ENCODE data around the gene ATP2C1.
"Not testable (repeated sequence)": the region's sequence is repeated elsewhere in the genome, so short reads cannot be mapped to it uniquely, and the experiment has no call there.

The ATP2C1 gene

GRCh38 chr3:130941793-130942192 is 47.9 kb downstream of the ATP2C1 start:
- no peak for DNase-seq

GRCh38 chr3:130946882-130947281 is 53.0 kb downstream of the ATP2C1 start:
- DNase-seq: no peak

GRCh38 chr3:130948001-130948773 is 54.3 kb downstream of the ATP2C1 start:
- DNase-seq: no peak

- DNase-seq: no peak
Measured at GRCh38 chr3:130948929-130949328, 55.0 kb downstream of the ATP2C1 start.

GRCh38 chr3:130950124-130950523 is 56.2 kb downstream of the ATP2C1 start:
- no peak for DNase-seq

GRCh38 chr3:130950641-130951040 is 56.8 kb downstream of the ATP2C1 start:
- DNase-seq: no peak

GRCh38 chr3:130955481-130955880 is 61.6 kb downstream of the ATP2C1 start:
- DNase-seq: no peak

GRCh38 chr3:130956281-130956680 is 62.4 kb downstream of the ATP2C1 start:
- DNase-seq: no peak

GRCh38 chr3:130956721-130957120 is 62.8 kb downstream of the ATP2C1 start:
- no peak for DNase-seq

GRCh38 chr3:130960139-130960795 is 66.4 kb downstream of the ATP2C1 start:
- no peak for DNase-seq

GRCh38 chr3:130961458-130961857 is 67.6 kb downstream of the ATP2C1 start:
- no peak for DNase-seq

- no peak for DNase-seq
Measured at GRCh38 chr3:130963444-130963843, 69.6 kb downstream of the ATP2C1 start.

- no peak for DNase-seq
Measured at GRCh38 chr3:130963878-130964277, 70.0 kb downstream of the ATP2C1 start.

- DNase-seq: no peak
Measured at GRCh38 chr3:130967281-130967680, 73.4 kb downstream of the ATP2C1 start.

- no peak for DNase-seq
Measured at GRCh38 chr3:130968221-130968620, 74.3 kb downstream of the ATP2C1 start.

GRCh38 chr3:130969621-130970020 is 75.7 kb downstream of the ATP2C1 start:
- no peak for DNase-seq

GRCh38 chr3:130971208-130971607 is 77.3 kb downstream of the ATP2C1 start:
- DNase-seq: no peak

GRCh38 chr3:130972592-130972991 is 78.7 kb downstream of the ATP2C1 start:
- not testable (repeated sequence) for DNase-seq

- no peak for DNase-seq
Measured at GRCh38 chr3:130973406-130973805, 79.5 kb downstream of the ATP2C1 start.

- no peak for DNase-seq
Measured at GRCh38 chr3:130974201-130974600, 80.3 kb downstream of the ATP2C1 start.

GRCh38 chr3:130975251-130975650 is 81.4 kb downstream of the ATP2C1 start:
- DNase-seq: no peak

GRCh38 chr3:130976706-130977105 is 82.8 kb downstream of the ATP2C1 start:
- no peak for DNase-seq

- DNase-seq: no peak
Measured at GRCh38 chr3:130979117-130979516, 85.2 kb downstream of the ATP2C1 start.

GRCh38 chr3:130981469-130981868 is 87.6 kb downstream of the ATP2C1 start:
- DNase-seq: no peak

GRCh38 chr3:130990282-130990681 is 96.4 kb downstream of the ATP2C1 start:
- no peak for DNase-seq

All from CD4-positive, alpha-beta T cell treated with Interleukin-17A for 1 hour (primary cell).